ENCODE data around the gene XIAP. TPM values are rescaled to one million over a fixed set of nuclear protein-coding genes. Genes with fewer than 3 reads are reported as not detected.

Gene XIAP
- polyA plus RNA-seq, 3 donors: 2.1 to 10.0 (median 5.8) TPM

- no peak overlapping the region for H3K27ac ChIP-seq (ENCODE audit: low read depth in 1 of 2, low read length in 2 of 2)
- no peaks in the 10 kb centered on the region for H3K4me1 Mint-ChIP-seq
- peaks cover 0 to 14% (median 5%) of the 10 kb centered on the region in 7 donors for H3K9me3 Mint-ChIP-seq
- no peaks in the 10 kb centered on the region for H3K27me3 ChIP-seq (ENCODE audit: control insufficient read depth in 2 of 2, insufficient read depth in 2 of 2, low read length in 2 of 2)
- TF ChIP-seq CTCF (IDR thresholded peaks at IDR 0.05): no peak
- no peaks in the 10 kb centered on the region for H3K9me3 ChIP-seq (replicated peaks in 1 of 2; ENCODE audit: control insufficient read depth in 1 of 2, insufficient read depth in 1 of 2, low read length in 2 of 2)
- H3K4me3 ChIP-seq (replicated peaks in 1 of 3; ENCODE audit: low read depth in 2 of 3, low read length in 3 of 3): no peak overlapping the region
- H3K27ac Mint-ChIP-seq: no peak overlapping the region
- no peaks in the 10 kb centered on the region for H3K36me3 Mint-ChIP-seq
- H3K79me2 ChIP-seq (ENCODE audit: insufficient read depth, low read length): no peaks in the 10 kb centered on the region
- H3K4me1 ChIP-seq (ENCODE audit: control insufficient read depth in 1 of 2, insufficient read depth in 2 of 2, low read length in 2 of 2): no peaks in the 10 kb centered on the region
- no peak overlapping the region for H3K4me2 ChIP-seq (replicated peaks; ENCODE audit: extremely low read depth, low read length, poor library complexity, severe bottlenecking)
- no peak overlapping the region for H3K9ac ChIP-seq (ENCODE audit: insufficient read depth, low read length, poor library complexity, severe bottlenecking)
- no peaks in the 10 kb centered on the region for H4K20me1 ChIP-seq (ENCODE audit: insufficient read depth, low read length)
- no peak overlapping the region for H3K4me3 Mint-ChIP-seq
- H3K36me3 ChIP-seq (replicated peaks in 1 of 2; ENCODE audit: control insufficient read depth in 1 of 2, insufficient read depth in 2 of 2, low read length in 2 of 2): no peaks in the 10 kb centered on the region
- no CpG with 5 or more reads among the region's 1 CpG for WGBS (ENCODE audit: insufficient coverage)
- no peaks in the 10 kb centered on the region for H3K27me3 Mint-ChIP-seq (ENCODE audit: low read depth in 3 of 3)
- no peak overlapping the region for H2AFZ ChIP-seq (ENCODE audit: insufficient read depth, low read depth, low read length, poor library complexity, severe bottlenecking)
- no peak for DNase-seq
- intact Hi-C loops (cut with micrococcal nuclease): no loop called here
These were observed 36.9 kb upstream of the XIAP start for GRCh38 chrX:123822965-123823364.

- Histone ChIP-seq H4K20me1 (ENCODE audit: insufficient read depth, low read length) (no peaks in the 10 kb centered on the region), H3K4me2 (replicated peaks; ENCODE audit: extremely low read depth, low read length, poor library complexity, severe bottlenecking) (no peak overlapping the region), H3K36me3 (replicated peaks in 1 of 2; ENCODE audit: control insufficient read depth in 1 of 2, insufficient read depth in 2 of 2, low read length in 2 of 2) (no peaks in the 10 kb centered on the region), H3K9me3 (replicated peaks in 1 of 2; ENCODE audit: control insufficient read depth in 1 of 2, insufficient read depth in 1 of 2, low read length in 2 of 2) (no peaks in the 10 kb centered on the region), H3K27me3 (ENCODE audit: control insufficient read depth in 2 of 2, insufficient read depth in 2 of 2, low read length in 2 of 2) (no peaks in the 10 kb centered on the region), H3K4me3 (replicated peaks in 1 of 3; ENCODE audit: low read depth in 2 of 3, low read length in 3 of 3) (no peak overlapping the region), H2AFZ (ENCODE audit: insufficient read depth, low read depth, low read length, poor library complexity, severe bottlenecking) (no peak overlapping the region), H3K9ac (ENCODE audit: insufficient read depth, low read length, poor library complexity, severe bottlenecking) (no peak overlapping the region), H3K27ac (ENCODE audit: low read depth in 1 of 2, low read length in 2 of 2) (no peak overlapping the region), H3K4me1 (ENCODE audit: control insufficient read depth in 1 of 2, insufficient read depth in 2 of 2, low read length in 2 of 2) (peaks cover 7 to 12% of the 10 kb centered on the region in 2 donors), H3K79me2 (ENCODE audit: insufficient read depth, low read length) (no peaks in the 10 kb centered on the region)
- Mint-ChIP-seq H3K4me3 (peak overlapping the region in 1 of 2 donors; percentile 27), H3K4me1 (peaks cover 8% of the 10 kb centered on the region), H3K36me3 (no peaks in the 10 kb centered on the region), H3K27me3 (ENCODE audit: low read depth in 3 of 3) (peaks cover 0 to 3% (median 2%) of the 10 kb centered on the region in 3 donors), H3K9me3 (peaks cover 0 to 4% (median 0%) of the 10 kb centered on the region in 7 donors), H3K27ac (peak overlapping the region in 4 of 7 donors; percentile 26 to 85 (median 39))
- intact Hi-C loops (cut with micrococcal nuclease): loop anchor here (10.0 kb wide), 2 partner anchors 124 to 144 kb away; no protein-coding TSS in a partner anchor
- WGBS (ENCODE audit: insufficient coverage): no CpG with 5 or more reads among the region's 6 CpGs
- TF ChIP-seq CTCF (IDR thresholded peaks at IDR 0.05): no peak
- DNase-seq: peak; percentile 62 to 76 (median 64)
These were observed 29.5 kb upstream of the XIAP start for GRCh38 chrX:123830309-123830708.

Data from CD14-positive monocyte (primary cell).